Measurements from ENCODE around the gene NUDC. TPM values are rescaled to one million over a fixed set of nuclear protein-coding genes. Genes with fewer than 3 reads are reported as not detected.

Gene NUDC
- total RNA-seq, 1 experiment from 2014 or later, result 53.5 TPM

DNA sequence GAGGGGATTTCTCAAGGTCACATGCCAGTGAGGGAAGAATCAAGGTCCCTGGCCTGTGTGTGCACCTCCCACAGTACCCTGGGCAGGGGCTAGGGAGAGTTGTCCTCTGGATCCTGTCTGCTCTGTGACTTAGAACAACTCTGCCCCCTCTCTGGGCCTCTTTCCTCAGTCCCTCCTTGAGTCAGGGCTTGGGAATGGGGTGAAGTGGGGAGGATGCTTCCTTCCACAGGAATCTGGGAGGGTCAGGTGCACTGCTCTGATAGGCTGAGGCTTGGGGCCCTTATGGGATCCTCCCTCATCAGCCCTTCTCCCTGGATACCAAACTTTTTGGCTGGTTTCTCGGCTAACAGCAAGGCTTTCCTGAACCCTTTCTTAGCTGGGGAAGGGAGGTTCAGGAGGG, 74.5 kb downstream of the NUDC start:
- in situ Hi-C loops (cut with HindIII; ENCODE audit: low pct_unique_long_range_greater_than_20kb, low sequenced_read_pairs), result no loop called here
- DNase-seq (ENCODE audit: low read depth, low spot score), result no peak

Other genes starting within 250 kb of the NUDC start
- gene ARID1A, start 225.7 kb upstream of the NUDC start, total RNA-seq (2014; rRNA removed; shearing (Covaris generic)), result 11.1 and 11.2 TPM in 2 replicates
- gene PIGV, start 133.8 kb upstream of the NUDC start, total RNA-seq (2014; rRNA removed; shearing (Covaris generic)), result 18.8 and 19.0 TPM in 2 replicates
- gene ZDHHC18, start 95.1 kb upstream of the NUDC start, total RNA-seq (2014; rRNA removed; shearing (Covaris generic)), result 9.5 and 11.0 TPM in 2 replicates
- gene SFN, start 58.6 kb upstream of the NUDC start, total RNA-seq (2014; rRNA removed; shearing (Covaris generic)), result 0.11 TPM in 1 of 2 replicates, not detected in the other
- gene GPN2, start 31.5 kb upstream of the NUDC start, total RNA-seq (2014; rRNA removed; shearing (Covaris generic)), result 29.1 and 30.3 TPM in 2 replicates
- 7.7 and 9.7 TPM in 2 replicates for gene GPATCH3, start 21.3 kb upstream of the NUDC start, total RNA-seq (2014; rRNA removed; shearing (Covaris generic))
- gene NR0B2, start 7.8 kb upstream of the NUDC start, total RNA-seq (2014; rRNA removed; shearing (Covaris generic)), result not detected in 2 replicates
- not detected in 2 replicates for gene KDF1, start 38.7 kb downstream of the NUDC start, total RNA-seq (2014; rRNA removed; shearing (Covaris generic))
- 29.1 and 29.5 TPM in 2 replicates for gene TRNP1, start 71.9 kb downstream of the NUDC start, total RNA-seq (2014; rRNA removed; shearing (Covaris generic))
- gene TENT5B, start 91.1 kb downstream of the NUDC start, total RNA-seq (2014; rRNA removed; shearing (Covaris generic)), result 0.05 TPM in 1 of 2 replicates, not detected in the other
- gene SLC9A1, start 233.4 kb downstream of the NUDC start, total RNA-seq (2014; rRNA removed; shearing (Covaris generic)), result 1.7 and 2.4 TPM in 2 replicates

All from SK-MEL-5 (cell line).